Measurements from ENCODE around the gene SLC35F1.
A peak's percentile ranks its signal among the peaks of the same experiment; 100 is the strongest.

Gene SLC35F1

GRCh38 chr6:118122801-118123200 is 215.7 kb downstream of the SLC35F1 start:
- DNase-seq (ENCODE audit: low read depth in 3 of 3), result no peak

GRCh38 chr6:118123503-118124037 is 216.5 kb downstream of the SLC35F1 start:
- no peak for DNase-seq (ENCODE audit: low read depth in 3 of 3)

GRCh38 chr6:118124851-118125250 is 217.8 kb downstream of the SLC35F1 start:
- DNase-seq (ENCODE audit: low read depth in 3 of 3), result no peak

DNA sequence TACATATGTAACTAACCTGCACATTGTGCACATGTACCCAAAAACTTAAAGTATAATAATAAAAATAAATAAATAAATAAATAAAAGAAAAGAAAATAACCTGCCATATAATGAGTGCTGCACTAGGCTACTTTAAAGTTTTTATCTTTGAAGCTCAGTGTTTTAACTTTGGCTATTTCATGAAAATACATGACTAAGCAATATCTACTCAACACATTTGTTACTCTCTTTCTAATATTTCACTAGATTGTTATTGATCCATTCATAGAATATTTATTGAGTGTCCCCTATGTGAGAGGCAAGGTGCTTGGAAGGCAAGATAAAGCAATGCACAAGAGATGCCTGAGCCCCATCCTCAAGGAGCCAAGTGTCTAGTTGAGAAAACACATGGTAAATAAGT is 221.7 kb downstream of the SLC35F1 start:
- no peak for DNase-seq (ENCODE audit: low read depth in 3 of 3)

- DNase-seq (ENCODE audit: low read depth in 3 of 3), result no peak
Observed at GRCh38 chr6:118134206-118134605, 227.1 kb downstream of the SLC35F1 start.

GRCh38 chr6:118134736-118135135 is 227.7 kb downstream of the SLC35F1 start:
- no peak for DNase-seq (ENCODE audit: low read depth in 3 of 3)

- no peak for DNase-seq (ENCODE audit: low read depth in 3 of 3)
Observed at GRCh38 chr6:118135371-118135770, 228.3 kb downstream of the SLC35F1 start.

DNA sequence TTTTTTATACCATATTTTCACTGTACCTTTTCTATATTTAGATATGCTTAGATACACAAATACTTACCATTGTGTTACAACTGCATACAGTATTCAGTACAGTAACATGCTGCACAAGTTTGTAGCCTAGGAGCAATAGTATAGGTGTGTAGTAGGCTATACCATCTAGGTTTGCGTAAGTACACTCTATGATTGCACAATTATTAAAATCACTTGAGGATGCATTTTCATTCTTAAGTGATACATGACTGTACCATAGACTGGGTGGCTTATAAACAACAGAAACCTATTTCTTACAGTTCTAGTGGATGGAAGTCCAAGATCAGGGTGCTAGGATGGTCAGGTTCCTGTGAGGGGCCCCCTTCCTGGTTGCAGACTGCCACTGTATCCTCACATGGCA is 234.1 kb downstream of the SLC35F1 start:
- DNase-seq (ENCODE audit: low read depth in 3 of 3), result no peak

DNA sequence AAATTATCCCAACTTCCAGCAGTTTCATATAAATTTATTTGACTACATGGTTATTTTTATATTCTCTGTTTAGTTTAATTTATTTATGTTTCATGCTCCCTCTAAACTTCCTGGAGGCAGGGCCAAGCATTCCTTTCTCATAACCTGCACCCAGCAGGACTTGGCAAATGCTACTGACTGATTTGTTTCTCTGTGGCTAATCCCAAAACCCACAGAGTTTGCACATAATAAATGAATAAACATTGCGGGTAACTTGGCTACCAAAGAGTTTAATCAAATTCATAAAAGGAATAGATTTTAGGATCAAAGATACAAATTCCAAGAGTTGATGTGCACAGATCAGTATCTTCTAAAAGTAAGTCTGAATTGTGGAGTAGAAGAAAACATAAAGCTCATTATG is 239.5 kb downstream of the SLC35F1 start:
- DNase-seq (ENCODE audit: low read depth in 3 of 3), result no peak

DNA sequence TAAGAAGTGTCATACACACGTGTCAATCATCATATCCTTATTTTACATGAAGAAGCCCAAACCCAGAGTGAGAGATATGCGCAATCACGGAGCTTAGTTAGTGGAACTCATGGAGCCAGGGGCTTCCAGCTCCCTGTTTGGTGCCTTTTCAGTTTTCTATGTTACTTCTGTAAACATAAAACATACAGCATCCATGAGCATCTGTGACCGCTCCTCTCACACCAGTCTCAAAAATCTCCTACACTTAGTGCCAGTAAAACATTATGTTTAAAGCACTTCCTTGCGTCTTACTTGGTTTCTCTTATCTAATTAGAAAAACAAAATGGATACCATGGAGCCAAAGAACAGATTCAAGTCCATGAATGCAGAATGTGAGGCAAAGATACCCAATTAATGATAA is 240.4 kb downstream of the SLC35F1 start:
- DNase-seq (ENCODE audit: low read depth in 3 of 3), result no peak

- DNase-seq (ENCODE audit: low read depth in 3 of 3), result no peak
Observed at GRCh38 chr6:118148561-118148960, 241.5 kb downstream of the SLC35F1 start.

DNA sequence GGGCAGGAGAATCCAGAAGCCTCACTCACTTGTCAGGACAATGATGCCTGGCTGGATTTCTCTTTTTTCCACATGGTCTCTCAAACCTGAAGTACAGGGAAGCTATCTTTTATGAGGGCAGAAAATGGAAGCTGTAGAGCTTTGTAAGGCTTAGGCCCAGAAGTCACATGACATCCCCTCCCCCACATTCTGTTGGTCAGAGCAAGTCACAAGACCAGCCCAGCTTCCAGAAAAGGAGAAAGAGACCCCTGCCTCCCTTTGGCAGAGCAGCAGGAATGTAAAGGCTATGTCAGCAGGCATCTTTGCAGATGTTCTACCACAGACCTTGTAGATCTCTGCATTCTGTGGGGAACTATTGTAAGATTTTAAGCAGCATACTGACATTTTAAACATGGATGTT is 245.5 kb downstream of the SLC35F1 start:
- no peak for DNase-seq (ENCODE audit: low read depth in 3 of 3)

DNA sequence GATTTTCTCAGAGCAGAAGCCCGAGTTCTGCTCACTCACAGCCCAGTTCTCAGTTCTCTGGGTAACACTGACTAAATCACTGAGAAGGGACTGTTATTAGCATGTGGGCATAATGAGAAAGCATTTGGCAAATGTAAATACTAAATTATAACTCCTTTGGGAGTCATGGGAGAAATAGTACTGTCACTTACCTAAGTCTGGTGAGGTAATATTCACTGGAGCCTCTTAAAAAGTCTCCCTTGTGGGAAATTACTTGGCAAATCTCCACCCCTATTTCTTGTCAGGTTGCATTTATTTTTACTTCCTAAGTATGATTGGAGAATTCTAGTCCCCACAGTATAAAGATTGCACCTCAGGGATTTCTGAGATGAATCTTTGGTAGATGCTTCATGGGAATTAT is 254.3 kb downstream of the SLC35F1 start:
- DNase-seq (ENCODE audit: low read depth in 3 of 3), result no peak

DNA sequence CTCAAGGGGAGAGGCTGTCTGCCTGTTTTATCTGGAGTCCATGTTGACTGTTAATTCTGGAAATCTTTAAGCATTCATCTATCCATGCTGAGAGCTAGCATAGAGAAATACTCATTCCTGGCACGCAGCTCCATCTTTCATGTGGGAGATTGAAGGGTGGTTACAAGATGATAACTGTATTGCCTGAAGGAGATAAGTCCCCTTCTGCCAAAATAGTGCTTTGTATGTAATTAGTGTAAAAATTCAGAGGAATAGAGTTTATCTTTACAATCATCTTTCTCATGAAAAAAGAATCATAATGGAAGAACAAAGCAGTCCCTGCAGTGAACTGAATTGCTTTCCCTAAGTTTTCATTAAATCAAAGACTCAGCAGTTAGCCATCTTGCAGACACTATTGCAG is 256.5 kb downstream of the SLC35F1 start:
- no peak for DNase-seq (ENCODE audit: low read depth in 3 of 3)

GRCh38 chr6:118165500-118165899 is 258.4 kb downstream of the SLC35F1 start:
- DNase-seq (ENCODE audit: low read depth in 3 of 3), result no peak

GRCh38 chr6:118168421-118168820 is 261.4 kb downstream of the SLC35F1 start:
- DNase-seq (ENCODE audit: low read depth in 3 of 3), result no peak

GRCh38 chr6:118171852-118172251 is 264.8 kb downstream of the SLC35F1 start:
- DNase-seq (ENCODE audit: low read depth in 3 of 3), result no peak

DNA sequence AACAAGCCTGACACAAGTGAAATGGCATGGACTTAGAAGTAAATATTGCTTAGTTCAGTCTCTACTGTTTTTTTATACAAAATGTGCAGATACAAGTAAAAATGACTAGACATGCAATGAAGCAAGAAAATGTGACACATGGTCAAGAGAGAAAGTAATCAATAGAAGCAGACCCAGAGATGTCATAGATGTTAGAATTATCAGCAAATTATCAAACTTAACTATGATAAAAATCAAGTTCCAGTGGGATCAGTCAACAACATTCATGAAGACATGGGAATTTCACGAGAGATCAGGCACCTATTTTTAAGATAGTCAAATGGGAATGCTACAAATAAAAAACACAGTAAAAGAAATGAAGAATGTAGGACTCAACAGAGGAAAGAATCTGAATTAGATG is 267.0 kb downstream of the SLC35F1 start:
- DNase-seq (ENCODE audit: low read depth in 3 of 3), result no peak

DNA sequence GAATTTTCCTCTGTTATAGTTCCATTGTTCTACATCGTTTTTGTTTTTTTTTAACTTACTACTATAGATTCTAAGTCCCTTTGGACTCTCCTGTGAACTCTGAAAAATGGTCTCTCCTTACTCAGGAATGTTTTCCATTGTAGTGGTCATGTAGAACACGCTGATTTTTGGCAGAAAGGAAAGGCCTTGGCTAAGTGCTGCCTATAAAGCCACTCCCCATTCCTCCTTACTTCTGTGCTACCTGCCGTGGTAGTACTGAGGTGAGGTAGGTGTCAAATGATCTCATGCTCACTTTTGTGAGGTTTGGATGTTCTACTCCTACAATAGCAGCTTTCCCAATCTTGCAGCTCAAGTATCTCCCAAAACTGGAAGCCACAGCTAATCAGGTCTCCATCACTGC is 270.7 kb downstream of the SLC35F1 start:
- DNase-seq (ENCODE audit: low read depth in 3 of 3), result no peak

DNA sequence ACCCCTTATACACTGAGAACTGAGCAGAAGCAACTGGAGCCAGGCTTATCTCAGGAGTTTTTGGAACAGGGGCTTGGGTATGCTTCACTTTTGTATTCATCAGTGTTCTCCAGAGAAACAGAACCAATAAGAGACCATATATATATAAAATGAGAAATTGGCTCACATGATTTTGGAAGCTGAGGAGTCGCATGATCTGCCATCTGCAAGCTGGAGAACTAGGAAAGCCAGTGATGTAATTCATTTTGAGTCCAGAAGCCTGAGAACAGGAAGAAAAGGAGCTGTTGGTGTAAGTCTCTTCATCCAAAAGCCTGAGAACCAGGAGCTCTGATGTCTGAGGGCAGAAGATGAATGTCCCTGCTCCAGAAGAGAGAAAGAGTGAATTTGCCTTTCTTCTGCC is 272.0 kb downstream of the SLC35F1 start:
- no peak for DNase-seq (ENCODE audit: low read depth in 3 of 3)

DNA sequence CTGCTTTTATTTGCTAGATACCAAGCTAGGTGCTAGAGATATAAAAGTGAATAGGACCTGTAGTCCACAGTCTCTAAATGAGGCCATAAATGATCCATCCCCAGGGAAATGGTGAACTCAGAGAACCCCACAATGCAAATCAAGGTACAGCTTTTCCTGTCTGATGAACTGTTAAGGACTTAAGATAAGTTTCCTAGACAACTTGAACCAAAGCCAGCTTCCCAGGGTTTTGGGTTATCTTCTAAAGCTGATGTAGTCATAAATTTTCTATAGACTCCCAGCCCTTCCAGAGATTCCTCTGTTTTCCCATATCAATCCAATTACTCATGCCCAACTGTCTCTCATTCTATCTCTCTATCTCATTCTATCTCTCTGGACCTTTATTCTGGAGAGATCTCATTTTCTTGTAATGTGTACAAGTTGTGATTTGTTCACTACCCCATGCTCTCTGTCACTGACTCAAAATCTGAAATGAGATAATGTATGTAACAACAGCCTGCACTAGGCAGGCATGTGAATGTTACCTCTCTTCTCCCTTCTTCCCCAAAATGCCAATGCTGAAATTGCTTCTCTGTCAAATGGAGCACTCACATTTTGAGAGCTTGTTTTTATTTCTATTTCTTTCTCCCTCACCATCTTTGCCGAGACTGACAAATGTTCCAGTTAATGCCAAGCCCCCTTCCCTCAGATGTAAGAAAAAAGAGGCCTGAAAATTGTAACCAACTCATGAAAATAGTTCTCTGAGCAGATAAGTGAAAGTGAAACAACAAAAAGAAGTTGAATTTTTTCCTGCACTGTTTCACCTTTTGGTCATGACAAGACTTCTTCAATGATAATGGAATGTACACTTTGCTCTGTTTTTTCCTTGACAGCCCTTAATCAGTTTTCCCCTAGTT is 279.9 kb downstream of the SLC35F1 start:
- DNase-seq (ENCODE audit: low read depth in 3 of 3), result no peak

DNA sequence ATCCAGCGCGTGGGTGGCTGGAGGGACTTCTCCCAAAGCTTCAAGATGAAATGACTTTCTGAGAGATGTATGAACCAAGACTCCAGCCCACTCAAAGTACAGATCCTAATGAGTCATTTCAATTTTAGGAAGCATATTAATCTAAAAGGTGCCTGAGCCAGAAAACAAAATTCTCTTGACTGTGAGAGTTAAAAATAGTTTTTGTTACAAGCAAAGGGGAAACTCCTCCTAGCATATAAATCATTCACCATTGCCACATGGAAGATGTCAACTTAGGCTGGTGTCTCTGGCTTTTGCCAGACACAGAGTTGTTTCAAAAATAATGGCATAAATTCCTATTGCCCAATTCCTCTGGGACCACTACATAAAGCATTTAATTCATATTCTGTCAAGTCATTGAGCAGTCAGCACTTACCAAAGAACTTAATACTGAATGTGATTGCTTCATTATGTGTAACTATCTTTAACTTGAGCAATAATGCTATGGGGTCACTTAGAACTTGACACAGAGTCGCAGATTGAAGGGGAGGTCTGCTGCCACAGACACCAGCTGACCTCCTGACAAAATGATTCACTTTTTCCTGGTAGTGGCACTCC is 280.6 kb downstream of the SLC35F1 start:
- DNase-seq (ENCODE audit: low read depth in 3 of 3), result peak in 1 of 3 donors; percentile 1

- no peak for DNase-seq (ENCODE audit: low read depth in 3 of 3)
Observed at GRCh38 chr6:118188561-118188960, 281.5 kb downstream of the SLC35F1 start.

Data from stimulated activated CD4-positive, alpha-beta T cell treated with anti-CD3 and anti-CD28 coated beads, TNF-alpha, amount 100 ng/mL, for 48 hours (primary cell).